NB4 (cell line): ENCODE results near the gene NEK3.

Experiments used
- DNase-seq: peaks from one replicate; pipeline ENCODE4 v3.0.0; 2010; ENCODE audit warnings: low read depth
- H3K4me3 ChIP-seq: one replicate; pipeline ENCODE4 v1.5.1; 2011; ENCODE audit warnings: mild to moderate bottlenecking, low read depth, low read length, moderate library complexity
- MAX ChIP-seq: IDR thresholded peaks from 2 replicates; pipeline ENCODE4 v1.6.1; 2011; ENCODE audit warnings: low read depth, low read length
- MYC ChIP-seq: IDR thresholded peaks from 2 replicates; pipeline ENCODE4 v1.6.1; 2011; ENCODE audit warnings: low read depth, low read length
- POLR2A ChIP-seq: IDR thresholded peaks from 2 replicates; pipeline ENCODE4 v1.6.1; 2011; ENCODE audit warnings: mild to moderate bottlenecking; ENCODE audit not compliant: insufficient read length; ENCODE audit errors: extremely low read depth
- TF ChIP-seq, protein P1 (sequence below): IDR thresholded peaks from one replicate; pipeline ENCODE4 v1.5.1; 2012; ENCODE audit warnings: low read depth, low read length

Gene NEK3

DNA sequence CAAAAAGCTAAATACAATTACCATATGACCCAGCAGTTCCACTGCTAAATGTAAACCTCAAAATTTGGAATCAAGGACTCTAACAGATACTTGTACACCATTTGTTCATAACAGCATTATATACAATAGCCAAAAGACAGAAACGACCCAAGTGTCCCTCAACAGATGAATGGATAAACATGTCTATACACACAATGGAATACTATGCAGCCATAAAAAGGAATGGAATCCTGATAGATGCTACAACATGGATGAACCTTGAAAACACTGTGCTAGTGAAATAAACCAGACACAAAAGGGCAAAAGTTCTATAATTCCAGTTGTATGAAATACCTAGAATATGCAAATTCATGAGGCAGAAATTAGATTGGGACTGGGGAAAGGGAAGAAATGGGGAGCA, 12.2 kb downstream of the NEK3 start:
- DNase-seq: no peak
- H3K4me3 ChIP-seq: no peak overlapping the region
- TF ChIP-seq MAX (no peak), POLR2A (no peak), MYC (no peak)
- TF ChIP-seq, protein P1, sequence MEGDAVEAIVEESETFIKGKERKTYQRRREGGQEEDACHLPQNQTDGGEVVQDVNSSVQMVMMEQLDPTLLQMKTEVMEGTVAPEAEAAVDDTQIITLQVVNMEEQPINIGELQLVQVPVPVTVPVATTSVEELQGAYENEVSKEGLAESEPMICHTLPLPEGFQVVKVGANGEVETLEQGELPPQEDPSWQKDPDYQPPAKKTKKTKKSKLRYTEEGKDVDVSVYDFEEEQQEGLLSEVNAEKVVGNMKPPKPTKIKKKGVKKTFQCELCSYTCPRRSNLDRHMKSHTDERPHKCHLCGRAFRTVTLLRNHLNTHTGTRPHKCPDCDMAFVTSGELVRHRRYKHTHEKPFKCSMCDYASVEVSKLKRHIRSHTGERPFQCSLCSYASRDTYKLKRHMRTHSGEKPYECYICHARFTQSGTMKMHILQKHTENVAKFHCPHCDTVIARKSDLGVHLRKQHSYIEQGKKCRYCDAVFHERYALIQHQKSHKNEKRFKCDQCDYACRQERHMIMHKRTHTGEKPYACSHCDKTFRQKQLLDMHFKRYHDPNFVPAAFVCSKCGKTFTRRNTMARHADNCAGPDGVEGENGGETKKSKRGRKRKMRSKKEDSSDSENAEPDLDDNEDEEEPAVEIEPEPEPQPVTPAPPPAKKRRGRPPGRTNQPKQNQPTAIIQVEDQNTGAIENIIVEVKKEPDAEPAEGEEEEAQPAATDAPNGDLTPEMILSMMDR: no peak

DNA sequence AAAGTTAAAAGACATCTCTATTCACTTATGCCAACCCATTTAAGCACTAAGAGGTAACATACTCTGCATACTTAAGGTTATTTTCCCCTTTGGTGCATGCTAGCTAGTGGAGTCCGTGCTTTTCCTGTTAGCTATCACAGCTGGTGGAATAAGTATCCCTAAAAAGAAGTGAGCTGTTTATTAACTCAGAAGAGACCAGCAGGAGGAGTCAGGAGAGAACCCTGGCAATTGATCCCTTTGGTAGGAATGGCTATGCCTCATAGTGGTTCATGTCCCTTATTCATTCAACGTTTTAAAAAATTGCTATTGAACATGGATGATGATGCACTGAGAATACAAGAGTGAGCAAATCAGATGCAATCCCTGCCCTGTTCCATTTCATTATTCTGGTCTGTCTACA, 18.1 kb downstream of the NEK3 start:
- H3K4me3 ChIP-seq: no peak overlapping the region
- no peak for DNase-seq
- TF ChIP-seq POLR2A (no peak), MAX (no peak), MYC (no peak)
- TF ChIP-seq, protein P1: no peak

GRCh38 chr13:52137489-52137888, 21.9 kb downstream of the NEK3 start:
- TF ChIP-seq MYC: no peak
- TF ChIP-seq MAX: no peak
- no peak for TF ChIP-seq POLR2A
- TF ChIP-seq, protein P1: no peak
- no peak overlapping the region for H3K4me3 ChIP-seq
- DNase-seq: no peak

- no peak for TF ChIP-seq MAX
- TF ChIP-seq, protein P1: no peak
- TF ChIP-seq MYC: no peak
- no peak for TF ChIP-seq POLR2A
- no peak for DNase-seq
- no peak overlapping the region for H3K4me3 ChIP-seq
Measured at GRCh38 chr13:52136763-52137162, 22.6 kb downstream of the NEK3 start.

GRCh38 chr13:52130641-52131040, 28.8 kb downstream of the NEK3 start:
- DNase-seq: no peak
- TF ChIP-seq MYC: no peak
- TF ChIP-seq POLR2A: no peak
- TF ChIP-seq, protein P1: no peak
- TF ChIP-seq MAX: no peak
- no peak overlapping the region for H3K4me3 ChIP-seq
